Superior temporal gyrus (tissue), 1 donor: ENCODE data around the gene DDC.
"Not testable (repeated sequence)": the region's sequence is repeated elsewhere in the genome, so short reads cannot be mapped to it uniquely, and the experiment has no call there.

Experiments
- DNase-seq: peaks from one replicate; pipeline ENCODE4 v3.0.0-alpha.2; 2016; ENCODE audit errors: extremely low spot score

The DDC gene

GRCh38 chr7:50528266-50529092, 36.7 kb downstream of the DDC start:
- no peak for DNase-seq

- DNase-seq = not testable (repeated sequence)
Measured at GRCh38 chr7:50519350-50519749, 45.9 kb downstream of the DDC start.

GRCh38 chr7:50513166-50513871, 51.9 kb downstream of the DDC start:
- DNase-seq = no peak

GRCh38 chr7:50512384-50512783, 52.8 kb downstream of the DDC start:
- DNase-seq = no peak

GRCh38 chr7:50509459-50509858, 55.7 kb downstream of the DDC start:
- DNase-seq = no peak

GRCh38 chr7:50508471-50508943, 56.7 kb downstream of the DDC start:
- DNase-seq = no peak

GRCh38 chr7:50507898-50508470, 57.2 kb downstream of the DDC start:
- DNase-seq = no peak

- DNase-seq = no peak
Measured at GRCh38 chr7:50505553-50506210, 59.5 kb downstream of the DDC start.

GRCh38 chr7:50504646-50505546, 60.3 kb downstream of the DDC start:
- no peak for DNase-seq

GRCh38 chr7:50502947-50503346, 62.3 kb downstream of the DDC start:
- no peak for DNase-seq

- DNase-seq = no peak
Measured at GRCh38 chr7:50502001-50502684, 63.1 kb downstream of the DDC start.

GRCh38 chr7:50499092-50499491, 66.1 kb downstream of the DDC start:
- DNase-seq = no peak

GRCh38 chr7:50497968-50498367, 67.2 kb downstream of the DDC start:
- DNase-seq = no peak

- no peak for DNase-seq
Measured at GRCh38 chr7:50497068-50497642, 68.0 kb downstream of the DDC start.

GRCh38 chr7:50496569-50496968, 68.6 kb downstream of the DDC start:
- no peak for DNase-seq

- DNase-seq = no peak
Measured at GRCh38 chr7:50495746-50496145, 69.5 kb downstream of the DDC start.

GRCh38 chr7:50492770-50493519, 72.3 kb downstream of the DDC start:
- DNase-seq = no peak

GRCh38 chr7:50491943-50492342, 73.3 kb downstream of the DDC start:
- no peak for DNase-seq

- DNase-seq = no peak
Measured at GRCh38 chr7:50491209-50491608, 74.0 kb downstream of the DDC start.
